Testis (tissue), 3 donors: ENCODE measurements around the gene CMTM1. TPM values are rescaled to one million over a fixed set of nuclear protein-coding genes. Genes with fewer than 3 reads are reported as not detected.
A peak's percentile ranks its signal among the peaks of the same experiment; 100 is the strongest.

ENCODE experiments used
- DNase-seq: peaks from one replicate; pipeline ENCODE4 v3.0.0-alpha.2; 2019
- H3K27ac ChIP-seq, 2 donors: fragments of 200-600 bp; sonication (generic); one replicate each; pipeline ENCODE4 v1.5.1; 2019
- H3K27me3 ChIP-seq: fragments of 200-600 bp; sonication (generic); one replicate; pipeline ENCODE4 v1.5.1; 2019
- H3K36me3 ChIP-seq: fragments of 200-600 bp; sonication (generic); one replicate; pipeline ENCODE4 v1.5.1; 2017; ENCODE audit warnings: low read depth; ENCODE audit errors: missing control alignments
- H3K4me1 ChIP-seq: fragments of 200-600 bp; sonication (generic); one replicate; pipeline ENCODE4 v1.5.1; 2019
- H3K4me3 ChIP-seq, 2 donors: fragments of 200-600 bp; sonication (generic); one replicate each; pipeline ENCODE4 v1.5.1; 2017 to 2019
- H3K9me3 ChIP-seq: fragments of 200-600 bp; sonication (generic); one replicate; pipeline ENCODE4 v1.5.1; 2017
- POLR2A ChIP-seq: fragments of 450-650 bp; IDR thresholded peaks from one replicate; pipeline ENCODE4 v1.6.1; 2017; ENCODE audit warnings: antibody characterized with exemption, mild to moderate bottlenecking, moderate library complexity
- WGBS, 2 donors: methylation state at CpG; one replicate each; pipeline ENCODE4 v1.1.5; 2018; 5-methylcytosine and 5-hydroxymethylcytosine counted together
- intact Hi-C: fragments of 100-400 bp; cut with DNase I; formaldehyde crosslinking; loops from one replicate; pipeline ENCODE4 v1.15.1; 2023; ENCODE audit warnings: low total_unique reads
- polyA plus RNA-seq: library from polyadenylated mRNA; stranded (reverse); fragments of 350-450 nt; fragmentation: Illumina TruSeq; extraction: RNeasy Lipid Tissue Mini Kit (QIAGEN cat#74804); gene quantifications from one replicate; pipeline ENCODE4 v1.2.3, GENCODE V29; 2014; ENCODE audit warnings: low read depth, low replicate concordance; ENCODE audit not compliant: insufficient read depth
- total RNA-seq, 2 donors: library from RNA; depleted of rRNA; stranded (reverse); fragments of >200 nt; gene quantifications; one replicate each; pipeline ENCODE4 v1.2.3, GENCODE V29; 2016
- TF ChIP-seq, protein P1 (sequence below), 3 experiments: fragments of 450-650 bp in 2 of 3; fragments of 200-600 bp in 1 of 3; sonication (generic) in 1 of 3; IDR thresholded peaks; one replicate each; pipeline ENCODE4 v1.5.1; 2016 to 2019; ENCODE audit warnings: antibody characterized with exemption in 3 of 3, mild to moderate bottlenecking in 2 of 3, moderate library complexity in 1 of 3

Gene CMTM1
- total and polyA plus RNA-seq, 3 donors from 2014 or later = 24.0 to 103 (median 47.5) TPM

DNA sequence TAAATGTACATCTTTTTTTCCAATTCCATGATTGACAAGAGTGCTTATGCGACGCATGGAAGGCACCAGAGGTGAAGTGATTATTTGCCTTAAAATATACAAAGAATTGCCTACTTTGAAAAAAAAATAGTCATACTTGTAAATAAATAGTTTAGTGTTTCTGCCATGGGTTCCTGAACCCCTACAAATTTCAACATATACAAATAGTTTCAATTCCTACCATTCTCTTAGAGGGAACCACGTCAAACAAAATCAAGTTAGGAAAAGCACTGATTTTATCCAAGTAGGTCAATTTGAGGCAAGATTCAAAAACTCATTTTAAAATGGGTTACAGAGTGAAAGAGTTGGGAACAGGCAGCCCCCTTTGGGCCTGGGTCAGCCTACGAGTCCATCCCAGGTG is 49.9 kb downstream of the CMTM1 start:
- Histone ChIP-seq H3K27me3 (no peaks in the 10 kb centered on the region), H3K9me3 (no peaks in the 10 kb centered on the region), H3K36me3 (no peaks in the 10 kb centered on the region), H3K4me1 (peaks cover 18% of the 10 kb centered on the region), H3K4me3 (no peak overlapping the region), H3K27ac (peak overlapping the region in 1 of 2 donors; percentile 35)
- no peak for DNase-seq
- intact Hi-C loops = no loop called here
- TF ChIP-seq, protein P1, sequence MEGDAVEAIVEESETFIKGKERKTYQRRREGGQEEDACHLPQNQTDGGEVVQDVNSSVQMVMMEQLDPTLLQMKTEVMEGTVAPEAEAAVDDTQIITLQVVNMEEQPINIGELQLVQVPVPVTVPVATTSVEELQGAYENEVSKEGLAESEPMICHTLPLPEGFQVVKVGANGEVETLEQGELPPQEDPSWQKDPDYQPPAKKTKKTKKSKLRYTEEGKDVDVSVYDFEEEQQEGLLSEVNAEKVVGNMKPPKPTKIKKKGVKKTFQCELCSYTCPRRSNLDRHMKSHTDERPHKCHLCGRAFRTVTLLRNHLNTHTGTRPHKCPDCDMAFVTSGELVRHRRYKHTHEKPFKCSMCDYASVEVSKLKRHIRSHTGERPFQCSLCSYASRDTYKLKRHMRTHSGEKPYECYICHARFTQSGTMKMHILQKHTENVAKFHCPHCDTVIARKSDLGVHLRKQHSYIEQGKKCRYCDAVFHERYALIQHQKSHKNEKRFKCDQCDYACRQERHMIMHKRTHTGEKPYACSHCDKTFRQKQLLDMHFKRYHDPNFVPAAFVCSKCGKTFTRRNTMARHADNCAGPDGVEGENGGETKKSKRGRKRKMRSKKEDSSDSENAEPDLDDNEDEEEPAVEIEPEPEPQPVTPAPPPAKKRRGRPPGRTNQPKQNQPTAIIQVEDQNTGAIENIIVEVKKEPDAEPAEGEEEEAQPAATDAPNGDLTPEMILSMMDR (IDR thresholded peaks at IDR 0.05) = no peak
- no peak for TF ChIP-seq POLR2A
- WGBS, 2 donors = 85 to 89% methylated on average over 4 of the region's 4 CpGs

DNA sequence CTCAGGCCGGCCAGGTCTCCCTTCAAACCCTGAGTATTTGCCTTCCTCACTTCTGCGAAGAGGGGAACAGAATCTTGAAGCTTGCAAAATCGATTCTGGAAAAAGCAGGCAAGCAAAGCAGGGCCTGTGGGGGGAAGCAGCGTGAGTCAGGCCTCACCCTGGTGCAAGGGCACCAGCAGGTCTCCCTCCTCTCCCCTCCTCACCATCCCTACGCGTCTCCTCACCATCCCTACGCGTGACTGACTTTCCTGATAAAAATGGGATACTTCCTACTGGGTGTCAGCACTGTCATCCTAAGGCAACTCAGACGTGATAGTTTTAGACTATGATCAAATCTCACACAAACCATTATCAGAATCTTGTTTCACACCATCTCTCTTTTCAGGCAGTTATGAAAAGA is 50.4 kb downstream of the CMTM1 start:
- H3K27ac ChIP-seq = peak overlapping the region in 1 of 2 donors; percentile 35

DNA sequence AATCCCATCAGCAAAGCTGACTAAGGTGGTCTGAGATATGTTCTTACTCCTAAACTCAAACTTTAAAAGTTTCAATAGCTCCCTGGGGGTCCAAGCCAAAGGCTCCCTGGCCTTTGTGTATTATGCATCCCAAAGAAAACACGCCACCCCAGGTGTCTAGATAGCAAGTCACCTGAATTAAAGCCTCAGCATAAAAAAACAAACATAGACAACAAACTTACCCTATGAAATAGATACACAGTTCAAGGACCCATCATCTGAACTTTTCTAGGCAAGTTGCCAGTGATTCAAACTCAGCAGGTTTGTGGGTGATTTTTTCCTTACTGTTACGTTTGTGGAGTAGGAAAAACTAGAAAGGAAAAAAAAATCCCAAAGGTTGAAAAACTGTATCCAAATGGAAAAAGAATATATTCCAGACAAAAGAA is 50.8 kb downstream of the CMTM1 start:
- no peaks in the 10 kb centered on the region for H3K27me3 ChIP-seq
- TF ChIP-seq, protein P1 (IDR thresholded peaks at IDR 0.05) = no peak
- no peak for TF ChIP-seq POLR2A
- no peak overlapping the region for H3K4me3 ChIP-seq
- H3K4me1 ChIP-seq = peaks cover 18% of the 10 kb centered on the region
- no peak for DNase-seq
- H3K27ac ChIP-seq = peak overlapping the region in 1 of 2 donors; percentile 47
- H3K9me3 ChIP-seq = no peaks in the 10 kb centered on the region
- intact Hi-C loops = no loop called here
- H3K36me3 ChIP-seq = no peaks in the 10 kb centered on the region
- WGBS, 2 donors = 53 to 59% methylated on average over 2 of the region's 2 CpGs

More for the DNA sequence above, 50.4 kb downstream of the CMTM1 start:
- no peaks in the 10 kb centered on the region for H3K9me3 ChIP-seq
- 65 to 80% methylated on average over 9 of the region's 9 CpGs for WGBS, 2 donors
- H3K36me3 ChIP-seq = no peaks in the 10 kb centered on the region
- no peak overlapping the region for H3K4me3 ChIP-seq
- DNase-seq = no peak
- TF ChIP-seq POLR2A = no peak
- TF ChIP-seq, protein P1 (IDR thresholded peaks at IDR 0.05) = no peak
- H3K27me3 ChIP-seq = no peaks in the 10 kb centered on the region
- intact Hi-C loops = no loop called here
- H3K4me1 ChIP-seq = peaks cover 18% of the 10 kb centered on the region

DNA sequence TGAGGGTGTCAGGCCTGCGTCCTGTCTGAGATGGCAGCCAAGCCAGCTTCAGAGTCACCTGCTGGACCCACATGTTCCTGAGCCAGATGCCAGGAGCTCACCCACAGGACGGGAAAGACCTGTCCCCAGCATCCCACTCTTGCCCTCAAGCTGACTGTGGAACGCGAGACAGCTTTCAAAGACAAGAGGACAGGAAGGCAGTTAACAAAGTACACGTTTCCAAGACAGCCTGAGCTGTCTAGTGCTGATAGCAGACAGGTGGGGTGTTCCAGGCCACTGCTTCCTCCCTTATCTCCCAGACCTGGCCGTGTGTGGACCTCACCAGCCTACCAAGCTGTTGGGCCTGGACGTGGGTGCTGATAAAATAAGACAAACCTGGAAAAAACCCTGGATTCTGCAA is 51.5 kb downstream of the CMTM1 start:
- no peaks in the 10 kb centered on the region for H3K36me3 ChIP-seq
- no peaks in the 10 kb centered on the region for H3K9me3 ChIP-seq
- peaks cover 18% of the 10 kb centered on the region for H3K4me1 ChIP-seq
- intact Hi-C loops = no loop called here
- H3K4me3 ChIP-seq = no peak overlapping the region
- no peak for DNase-seq
- peak overlapping the region; percentile 47 to 53 for H3K27ac ChIP-seq
- no peaks in the 10 kb centered on the region for H3K27me3 ChIP-seq
- WGBS, 2 donors = 60 to 69% methylated on average over 7 of the region's 7 CpGs
- TF ChIP-seq POLR2A = no peak
- TF ChIP-seq, protein P1 (IDR thresholded peaks at IDR 0.05) = no peak
